HG02870 (cell line): Measurements from ENCODE around the gene GADL1.

ENCODE experiments used
- ATAC-seq: cut with Tn5 transposase; IDR thresholded peaks from one replicate; pipeline ENCODE4 v1.9.1; 2021; ENCODE audit warnings: mild to moderate bottlenecking, moderate library complexity; ENCODE audit not compliant: unreplicated experiment

Gene GADL1

DNA sequence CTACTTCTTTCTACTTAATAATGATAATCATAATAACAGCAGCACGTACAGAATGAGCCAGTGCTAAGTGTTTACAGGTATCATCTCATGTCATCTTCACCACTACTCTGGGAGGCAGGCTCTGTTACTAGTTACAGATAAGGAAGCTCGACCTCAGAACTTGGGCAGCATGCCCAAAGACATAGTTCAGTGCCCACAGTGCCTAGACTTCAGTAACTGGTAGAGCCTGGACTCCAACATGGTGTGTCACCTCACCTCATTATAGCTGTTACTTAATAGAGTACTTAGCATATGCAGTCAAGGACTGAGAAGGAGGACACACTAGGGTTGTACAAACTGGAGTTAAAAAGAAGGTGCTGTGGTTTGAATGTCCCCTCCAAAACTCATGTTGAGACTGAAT is 7.6 kb downstream of the GADL1 start:
- ATAC-seq: no peak

- no peak for ATAC-seq
Observed at GRCh38 chr3:30878862-30879261, 15.6 kb downstream of the GADL1 start.

- no peak for ATAC-seq
Observed at GRCh38 chr3:30875505-30875904, 19.0 kb downstream of the GADL1 start.

GRCh38 chr3:30873671-30874070 is 20.8 kb downstream of the GADL1 start:
- ATAC-seq: no peak

DNA sequence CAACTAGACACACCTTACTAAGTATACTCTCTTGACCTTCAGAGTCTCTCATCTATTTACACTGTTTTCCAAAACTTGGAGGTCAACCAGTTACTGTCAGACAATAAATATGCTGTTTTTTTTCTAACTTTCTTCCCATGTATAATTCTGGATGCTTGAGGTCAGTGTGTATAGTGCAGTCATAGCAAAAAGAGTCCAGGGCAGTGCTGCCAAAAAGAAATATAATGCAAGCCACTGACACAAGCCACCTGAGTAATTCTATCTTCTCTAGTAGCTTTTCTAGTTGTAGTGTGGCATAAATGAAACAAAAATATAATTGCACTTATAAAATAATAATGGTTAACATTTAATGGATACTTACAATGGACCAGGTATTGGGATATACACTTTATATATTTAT is 21.6 kb downstream of the GADL1 start:
- no peak for ATAC-seq

DNA sequence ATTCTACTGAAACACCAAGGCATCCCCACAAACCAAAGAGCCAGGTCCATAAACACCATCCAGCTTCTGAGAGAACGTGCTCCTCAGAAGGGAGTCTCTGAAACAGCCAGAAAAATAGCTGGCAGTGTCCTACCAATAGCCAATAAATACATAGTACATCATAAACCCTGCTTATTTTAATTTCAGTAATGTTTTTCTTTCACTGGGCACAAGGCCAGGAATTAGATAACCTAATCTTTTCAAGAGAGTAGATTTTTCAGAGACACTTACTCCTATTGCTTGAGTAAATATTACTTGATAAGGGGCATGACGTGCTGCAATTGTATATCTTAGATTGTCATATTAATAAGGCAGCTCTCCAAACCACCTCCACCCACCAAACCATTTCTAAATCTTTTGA is 22.7 kb downstream of the GADL1 start:
- ATAC-seq: no peak

DNA sequence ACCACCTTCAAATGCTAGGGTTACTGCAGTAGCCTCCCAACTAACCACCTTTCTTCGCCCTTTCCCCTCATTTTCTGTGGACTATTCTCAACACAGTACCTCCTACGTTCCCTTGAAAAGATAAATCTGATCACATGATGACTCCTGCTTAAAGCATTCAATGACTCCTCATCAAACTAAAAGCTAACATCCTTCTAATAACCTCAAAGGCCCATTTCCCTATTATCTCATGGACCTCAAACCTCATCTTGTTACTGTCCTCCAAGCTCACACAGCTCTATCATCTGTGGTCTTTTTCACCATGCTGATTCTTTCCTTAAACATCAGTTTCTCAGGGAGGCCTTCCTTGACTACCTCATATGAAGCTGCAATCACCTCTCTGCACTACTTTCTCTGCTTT is 29.6 kb downstream of the GADL1 start:
- no peak for ATAC-seq

GRCh38 chr3:30864132-30864531 is 30.3 kb downstream of the GADL1 start:
- no peak for ATAC-seq

GRCh38 chr3:30862004-30862403 is 32.5 kb downstream of the GADL1 start:
- no peak for ATAC-seq

DNA sequence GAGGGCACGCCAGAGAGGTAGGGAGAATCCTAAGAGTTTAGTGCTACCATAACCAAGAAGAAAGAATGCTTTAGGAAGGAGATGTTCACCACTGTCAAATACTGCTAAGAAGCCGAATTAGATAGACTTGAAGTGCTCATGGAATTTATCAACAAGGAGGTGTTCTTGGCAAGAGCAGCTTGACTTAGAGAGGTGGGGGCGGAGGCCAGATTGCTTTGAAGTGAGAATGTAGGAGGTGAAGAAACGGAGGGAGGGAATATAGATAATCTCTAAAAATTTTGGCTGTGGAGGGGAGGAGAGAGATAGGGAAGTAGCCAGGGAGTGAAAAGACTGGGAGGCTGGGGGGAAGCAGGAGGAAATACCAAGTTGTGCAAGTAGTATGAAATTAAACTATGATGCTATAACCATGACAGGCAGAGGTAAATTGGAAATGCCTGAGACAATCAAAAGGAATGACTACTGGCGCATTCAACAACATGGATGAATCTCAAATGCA is 35.5 kb downstream of the GADL1 start:
- ATAC-seq: no peak

- ATAC-seq: no peak
Observed at GRCh38 chr3:30855400-30856292, 38.8 kb downstream of the GADL1 start.

DNA sequence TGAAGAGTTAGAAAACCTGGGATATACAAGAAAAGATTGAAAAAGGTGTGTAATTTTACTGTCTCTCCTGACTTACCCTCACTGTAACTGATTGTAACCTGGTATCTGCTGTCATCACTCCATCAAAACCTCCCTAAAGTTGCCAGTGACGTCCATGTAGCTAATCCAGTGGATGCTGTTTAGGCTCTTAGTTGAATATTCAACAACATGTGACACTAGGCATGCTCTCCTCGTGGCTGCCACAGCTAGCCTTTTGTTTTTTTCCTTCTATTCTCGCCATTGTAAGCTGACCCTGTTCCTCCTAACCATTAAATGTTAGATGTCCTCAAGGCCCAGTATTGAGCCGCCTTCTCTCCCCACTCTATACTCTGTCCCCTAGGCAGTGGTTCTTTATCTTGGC is 41.6 kb downstream of the GADL1 start:
- no peak for ATAC-seq

DNA sequence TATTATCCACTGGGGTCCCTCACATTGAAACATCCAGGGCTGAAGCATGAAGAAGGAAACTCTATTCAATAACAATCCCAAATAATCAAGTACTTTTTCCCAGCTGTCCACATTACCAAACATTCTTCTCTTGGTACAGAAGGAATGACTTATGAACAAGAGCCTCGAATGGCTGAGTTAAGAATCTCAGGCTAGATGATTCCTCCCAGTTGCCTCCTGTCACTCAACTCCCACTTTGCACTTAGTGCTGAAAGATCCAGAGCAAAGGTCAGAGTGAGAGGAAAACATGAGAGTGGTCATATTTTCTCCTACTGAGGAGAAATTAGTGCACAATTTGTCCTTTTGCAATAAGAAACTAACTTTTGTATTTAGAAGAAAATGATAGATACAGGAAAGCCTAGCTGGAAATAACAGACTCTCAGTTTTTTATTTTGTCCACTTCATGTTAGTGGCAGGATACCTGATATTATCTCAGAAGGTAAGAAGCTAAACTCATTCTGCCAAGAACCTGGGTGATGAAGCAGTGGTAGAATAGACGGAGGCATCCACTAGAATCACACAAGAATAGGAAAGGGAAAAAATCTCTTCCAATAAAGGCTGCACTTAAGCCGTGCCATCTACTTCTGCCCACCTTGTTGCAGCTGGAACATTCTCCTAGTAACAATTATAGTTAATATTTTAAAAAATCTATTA is 46.2 kb downstream of the GADL1 start:
- ATAC-seq: no peak

DNA sequence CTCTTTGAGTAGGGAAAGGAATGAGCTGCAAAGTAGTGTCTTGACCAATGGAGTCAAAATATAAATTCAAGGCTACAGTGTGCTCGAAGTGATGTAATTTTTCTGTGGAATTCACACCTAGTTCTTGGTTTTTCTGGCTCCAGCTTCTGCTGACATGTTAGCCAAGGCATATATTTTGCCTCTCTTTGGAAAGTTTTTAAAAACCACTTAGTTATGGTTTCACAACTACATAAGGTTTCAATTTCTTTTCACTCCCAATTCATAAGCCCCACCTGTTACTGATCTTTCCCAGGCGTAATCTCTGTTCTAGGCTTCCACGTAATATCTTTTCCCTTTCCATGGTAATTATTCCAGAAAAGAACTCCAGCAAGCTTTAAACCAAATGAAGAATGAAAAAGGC is 46.9 kb downstream of the GADL1 start:
- no peak for ATAC-seq

GRCh38 chr3:30845606-30846005 is 48.9 kb downstream of the GADL1 start:
- ATAC-seq: no peak

- ATAC-seq: no peak
Observed at GRCh38 chr3:30843877-30844276, 50.6 kb downstream of the GADL1 start.

GRCh38 chr3:30836141-30836540 is 58.3 kb downstream of the GADL1 start:
- ATAC-seq: no peak

- no peak for ATAC-seq
Observed at GRCh38 chr3:30835667-30836066, 58.8 kb downstream of the GADL1 start.

DNA sequence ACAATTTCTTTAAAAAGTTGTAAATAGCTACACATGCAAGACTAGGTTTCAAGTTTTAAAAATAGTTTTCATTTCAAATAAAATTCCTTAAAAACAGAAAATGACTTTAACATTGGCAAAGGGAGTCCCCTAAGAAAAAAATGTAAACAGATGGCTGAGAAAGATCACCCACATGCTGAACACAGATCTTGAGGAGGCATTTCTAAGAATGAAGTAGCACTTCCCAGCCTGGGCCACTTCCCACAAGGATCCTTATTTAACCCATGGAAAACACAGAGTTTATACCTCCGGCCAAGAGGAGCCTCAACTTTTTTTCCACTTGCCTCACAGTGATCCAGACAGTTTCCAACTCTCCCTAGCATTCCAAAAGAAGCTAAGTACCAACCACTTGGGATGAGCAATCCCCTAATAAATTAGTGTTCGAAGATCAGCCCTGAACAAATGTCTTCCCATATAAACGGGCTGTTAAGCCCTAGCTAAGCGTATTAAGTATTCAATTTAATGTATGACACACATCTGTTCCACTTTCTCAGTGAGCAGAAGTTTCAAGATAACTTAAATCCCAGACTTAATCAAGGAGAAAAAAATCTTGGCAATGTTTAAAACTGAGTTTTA is 61.4 kb downstream of the GADL1 start:
- ATAC-seq: no peak

DNA sequence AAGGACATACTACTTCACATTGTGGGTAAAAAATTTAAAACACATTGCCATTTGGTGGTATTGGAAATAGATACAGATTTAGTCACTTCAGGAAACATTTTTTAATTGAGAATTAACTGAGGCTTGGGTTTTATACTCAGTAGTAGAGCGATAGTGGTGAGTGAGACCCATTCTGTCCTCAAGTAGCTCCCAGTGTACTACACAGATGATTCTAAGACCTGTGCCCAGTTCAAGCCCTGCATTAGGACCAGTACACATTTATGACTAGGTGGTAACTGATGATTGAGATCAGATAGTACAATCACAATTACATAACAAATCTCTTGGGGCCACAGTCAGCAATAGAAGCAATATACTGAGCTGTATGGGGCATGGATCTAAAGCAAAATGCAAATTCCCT is 67.4 kb downstream of the GADL1 start:
- no peak for ATAC-seq

GRCh38 chr3:30826531-30826942 is 67.9 kb downstream of the GADL1 start:
- ATAC-seq: no peak
